ENCODE measurements around the gene C6orf136. TPM values are rescaled to one million over a fixed set of nuclear protein-coding genes. Genes with fewer than 3 reads are reported as not detected.

The C6orf136 gene
- total RNA-seq, 2 donors from 2014 or later = 17.9 to 24.3 TPM

- 95 to 100% methylated on average over 6 of the region's 6 CpGs for WGBS, 2 experiments (ENCODE audit: insufficient coverage in 1 of 2, insufficient read length in 1 of 2)
- Histone ChIP-seq H3K4me1 (ENCODE audit: control insufficient read depth, insufficient read depth, low read length) (no peaks in the 10 kb centered on the region), H3K4me3 (ENCODE audit: low read length) (no peak overlapping the region), H3K27me3 (ENCODE audit: control insufficient read depth, insufficient read depth, low read length, poor library complexity, severe bottlenecking) (no peaks in the 10 kb centered on the region), H3K9ac (ENCODE audit: extremely low read depth, low read length, poor library complexity, severe bottlenecking) (no peak overlapping the region), H3K36me3 (ENCODE audit: control insufficient read depth, insufficient read depth, low read length) (peaks cover 68% of the 10 kb centered on the region), H3K27ac (ENCODE audit: low read depth, low read length) (no peak overlapping the region), H3K9me3 (ENCODE audit: control insufficient read depth, low read length) (no peaks in the 10 kb centered on the region)
- Mint-ChIP-seq H3K36me3 (ENCODE audit: low read depth) (peaks cover 74% of the 10 kb centered on the region), H3K4me3 (no peak overlapping the region), H3K9me3 (no peaks in the 10 kb centered on the region), H3K27me3 (ENCODE audit: insufficient read depth) (no peaks in the 10 kb centered on the region), H3K4me1 (peaks cover 4% of the 10 kb centered on the region), H3K27ac (no peak overlapping the region)
- no peak for DNase-seq
- TF ChIP-seq CTCF (conservative IDR thresholded peaks at IDR 0.05) = no peak
Measured at GRCh38 chr6:30601436-30601814, 45.5 kb upstream of the C6orf136 start.

- Mint-ChIP-seq H3K4me3 (no peak overlapping the region), H3K9me3 (no peaks in the 10 kb centered on the region), H3K27ac (no peak overlapping the region), H3K36me3 (ENCODE audit: low read depth) (peaks cover 76% of the 10 kb centered on the region), H3K4me1 (peaks cover 4% of the 10 kb centered on the region), H3K27me3 (ENCODE audit: insufficient read depth) (no peaks in the 10 kb centered on the region)
- no peak for DNase-seq
- Histone ChIP-seq H3K9ac (ENCODE audit: extremely low read depth, low read length, poor library complexity, severe bottlenecking) (no peak overlapping the region), H3K4me1 (ENCODE audit: control insufficient read depth, insufficient read depth, low read length) (no peaks in the 10 kb centered on the region), H3K27me3 (ENCODE audit: control insufficient read depth, insufficient read depth, low read length, poor library complexity, severe bottlenecking) (no peaks in the 10 kb centered on the region), H3K36me3 (ENCODE audit: control insufficient read depth, insufficient read depth, low read length) (peaks cover 74% of the 10 kb centered on the region), H3K9me3 (ENCODE audit: control insufficient read depth, low read length) (no peaks in the 10 kb centered on the region), H3K27ac (ENCODE audit: low read depth, low read length) (no peak overlapping the region), H3K4me3 (ENCODE audit: low read length) (no peak overlapping the region)
- 95 to 100% methylated on average over 9 to 39 of the region's 39 CpGs for WGBS, 2 experiments (ENCODE audit: insufficient coverage in 1 of 2, insufficient read length in 1 of 2)
- no peak for TF ChIP-seq CTCF (conservative IDR thresholded peaks at IDR 0.05)
Measured at GRCh38 chr6:30601815-30602641, 44.9 kb upstream of the C6orf136 start.

GRCh38 chr6:30603961-30604360, 43.0 kb upstream of the C6orf136 start:
- H3K27ac ChIP-seq (ENCODE audit: low read depth, low read length) = no peak overlapping the region
- H3K4me3 ChIP-seq (ENCODE audit: low read length) = no peak overlapping the region
- peaks cover 86% of the 10 kb centered on the region for H3K36me3 ChIP-seq (ENCODE audit: control insufficient read depth, insufficient read depth, low read length)
- peaks cover 4% of the 10 kb centered on the region for H3K4me1 Mint-ChIP-seq
- H3K27ac Mint-ChIP-seq = no peak overlapping the region
- no peaks in the 10 kb centered on the region for H3K27me3 Mint-ChIP-seq (ENCODE audit: insufficient read depth)
- no peak overlapping the region for H3K9ac ChIP-seq (ENCODE audit: extremely low read depth, low read length, poor library complexity, severe bottlenecking)
- no peaks in the 10 kb centered on the region for H3K27me3 ChIP-seq (ENCODE audit: control insufficient read depth, insufficient read depth, low read length, poor library complexity, severe bottlenecking)
- H3K4me3 Mint-ChIP-seq = no peak overlapping the region
- no peaks in the 10 kb centered on the region for H3K9me3 Mint-ChIP-seq
- H3K4me1 ChIP-seq (ENCODE audit: control insufficient read depth, insufficient read depth, low read length) = no peaks in the 10 kb centered on the region
- H3K9me3 ChIP-seq (ENCODE audit: control insufficient read depth, low read length) = no peaks in the 10 kb centered on the region
- no peak for TF ChIP-seq CTCF (conservative IDR thresholded peaks at IDR 0.05)
- H3K36me3 Mint-ChIP-seq (ENCODE audit: low read depth) = peaks cover 89% of the 10 kb centered on the region
- DNase-seq = no peak
- 98% methylated on average over 9 to 13 of the region's 13 CpGs for WGBS, 2 experiments (ENCODE audit: insufficient coverage in 1 of 2, insufficient read length in 1 of 2)
